NCI-H226 (cell line): ENCODE measurements around the gene TMEM167B.
A peak's percentile ranks its signal among the peaks of the same experiment; 100 is the strongest.

Source experiments
- DNase-seq: peaks from one replicate; pipeline ENCODE4 v3.0.0-alpha.2; 2015

TMEM167B gene

DNA sequence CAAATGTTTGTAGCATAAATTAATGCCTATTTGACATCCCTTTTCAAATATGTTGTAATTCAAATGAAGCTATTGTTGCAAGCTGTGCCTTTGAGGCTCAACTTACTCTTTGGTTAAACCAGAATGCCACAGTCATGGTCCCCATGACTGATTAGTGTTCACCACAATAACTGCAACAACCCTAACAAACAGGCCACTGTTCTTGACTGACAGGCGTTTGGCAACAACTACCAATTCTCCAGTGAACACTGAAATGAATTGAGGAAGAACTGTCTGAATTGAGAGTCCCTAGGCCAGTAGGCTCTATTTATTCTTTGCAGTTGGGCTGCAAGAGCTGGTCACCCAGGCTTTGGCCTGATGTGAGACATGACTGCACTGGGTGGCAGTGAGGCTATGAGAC is 6.6 kb upstream of the TMEM167B start:
- DNase-seq = no peak

DNA sequence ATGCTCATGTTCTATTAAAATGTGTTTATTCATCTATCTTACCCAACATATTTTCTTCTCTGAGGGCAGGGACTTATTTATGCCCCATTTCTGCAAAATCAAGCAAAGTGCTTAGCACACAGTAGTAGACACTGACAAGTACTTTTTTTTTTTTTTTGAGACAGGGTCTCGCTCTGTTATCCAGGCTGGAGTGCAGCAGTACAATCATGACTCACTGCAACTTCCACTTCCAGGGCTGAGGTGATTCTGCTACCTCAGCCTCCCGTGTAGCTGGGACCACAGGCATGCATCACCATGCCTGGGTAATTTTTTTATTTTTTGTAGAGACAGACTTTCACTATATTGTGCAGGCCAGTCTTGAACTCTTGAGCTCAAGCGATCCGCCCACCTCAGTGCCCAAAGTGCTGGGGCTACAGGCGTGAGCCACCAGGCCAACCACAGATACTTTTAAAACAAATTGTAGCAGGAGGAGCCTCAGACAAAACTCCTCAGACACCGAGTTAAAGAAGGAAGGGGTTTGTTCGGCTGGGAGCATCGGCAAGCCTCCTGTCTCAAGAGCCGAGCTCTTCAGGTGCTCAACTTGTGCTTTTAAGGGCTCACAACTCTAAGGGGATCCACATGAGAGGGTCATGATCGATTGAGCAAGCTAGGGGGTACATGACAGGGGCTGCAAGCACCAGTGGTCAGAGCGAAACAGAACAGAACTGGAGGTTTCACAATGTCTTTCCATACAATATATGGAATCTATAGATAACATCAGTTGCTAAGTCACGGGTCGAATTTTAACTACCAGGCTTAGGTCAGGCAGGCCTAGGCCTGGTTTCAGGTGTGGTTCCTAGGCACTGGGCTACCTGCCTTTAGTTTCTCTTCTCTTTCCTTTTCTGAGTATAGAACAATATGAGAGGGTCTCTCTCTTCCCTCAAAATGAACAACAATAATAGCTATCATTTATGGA is 5.7 kb upstream of the TMEM167B start:
- DNase-seq = peak; percentile 61

DNA sequence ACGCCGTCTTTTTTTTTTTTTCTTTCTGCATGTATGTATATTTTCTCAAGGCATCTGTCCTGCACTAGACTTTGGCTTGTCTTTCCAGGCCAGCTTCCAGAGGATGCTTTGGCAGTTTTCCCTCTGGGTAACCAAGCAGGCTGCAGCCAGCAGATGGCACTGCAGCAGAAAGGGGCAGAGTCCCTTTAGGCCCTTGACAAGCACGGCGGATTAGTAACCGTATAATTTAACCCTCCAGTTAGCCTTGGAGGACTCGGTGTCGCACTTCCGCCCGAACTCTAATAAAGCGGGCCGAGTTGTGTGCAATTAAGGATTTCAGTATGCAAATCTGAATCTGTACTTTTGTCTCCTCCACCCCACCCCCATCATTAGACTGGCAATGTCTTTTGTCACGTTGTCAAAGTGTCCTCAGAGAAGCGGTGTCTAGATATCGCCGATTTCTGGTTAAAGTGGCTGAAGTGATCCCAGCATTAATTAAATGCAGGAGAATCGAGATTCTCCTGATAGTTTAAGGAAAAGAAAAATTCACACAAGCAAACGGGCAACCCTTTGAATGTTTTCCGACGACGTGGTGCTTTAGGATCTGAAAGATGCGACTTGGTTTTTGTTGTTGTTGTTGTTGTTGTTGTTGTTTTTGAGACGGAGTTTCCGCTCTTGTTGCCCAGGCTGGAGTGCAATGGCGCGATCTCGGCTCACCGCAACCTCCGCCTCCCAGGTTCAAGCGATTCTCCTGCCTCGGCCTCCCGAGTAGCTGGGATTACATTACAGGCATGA is 1.1 kb upstream of the TMEM167B start:
- no peak for DNase-seq

DNA sequence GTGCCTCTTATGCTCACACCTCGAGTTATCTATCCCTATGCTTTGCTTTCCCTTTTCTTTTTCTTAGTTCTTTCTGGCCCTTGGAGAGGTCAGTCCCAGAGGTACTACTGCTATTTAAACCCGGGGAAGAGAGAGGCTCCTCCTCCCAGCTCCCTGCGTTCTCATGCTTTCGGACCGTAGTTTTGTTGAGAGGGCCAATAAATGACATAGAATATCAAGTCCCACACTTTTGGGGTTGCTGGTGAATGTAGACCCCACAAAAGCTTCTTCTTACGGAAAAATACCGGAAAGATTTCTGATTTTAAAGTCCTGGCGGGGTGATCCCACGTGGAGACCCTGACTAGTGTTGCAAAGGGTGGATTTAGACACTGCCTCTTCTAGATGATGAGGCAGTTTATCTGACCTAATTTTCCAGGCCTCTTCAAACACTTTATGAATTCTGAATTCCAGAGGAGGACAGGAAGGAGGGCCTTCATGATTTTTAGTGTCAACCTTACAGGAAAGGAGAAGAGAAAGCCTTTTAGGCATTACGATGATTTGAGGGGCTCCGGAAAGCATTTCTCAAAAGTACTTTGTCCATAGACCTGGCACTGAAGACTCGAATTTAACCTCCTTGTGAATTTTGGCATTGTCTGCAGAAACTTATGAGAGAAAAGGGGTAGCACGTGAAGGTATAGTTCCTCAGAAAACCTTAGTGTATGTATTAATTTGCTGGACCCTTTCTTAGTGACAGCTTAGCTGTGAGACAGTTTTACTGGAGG is 694 bp downstream of the TMEM167B start:
- peak; percentile 37 for DNase-seq

DNA sequence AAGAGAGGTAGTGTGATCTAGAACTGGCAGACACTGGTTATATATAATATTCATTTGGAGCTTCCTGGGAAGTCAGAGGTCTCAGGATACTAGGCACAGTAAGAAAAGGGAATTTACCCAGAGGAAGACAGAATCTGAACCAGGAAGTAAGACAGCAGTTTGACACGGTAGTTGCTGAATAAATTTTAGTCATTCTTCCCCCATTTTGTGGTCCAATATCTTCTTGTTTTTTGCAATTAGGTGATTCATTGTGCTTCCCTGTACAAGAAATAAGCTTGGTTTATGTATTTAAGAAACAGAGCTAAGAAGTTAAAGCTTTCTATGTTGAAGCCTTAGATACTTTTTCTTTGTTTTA is 1.3 kb downstream of the TMEM167B start:
- no peak for DNase-seq

DNA sequence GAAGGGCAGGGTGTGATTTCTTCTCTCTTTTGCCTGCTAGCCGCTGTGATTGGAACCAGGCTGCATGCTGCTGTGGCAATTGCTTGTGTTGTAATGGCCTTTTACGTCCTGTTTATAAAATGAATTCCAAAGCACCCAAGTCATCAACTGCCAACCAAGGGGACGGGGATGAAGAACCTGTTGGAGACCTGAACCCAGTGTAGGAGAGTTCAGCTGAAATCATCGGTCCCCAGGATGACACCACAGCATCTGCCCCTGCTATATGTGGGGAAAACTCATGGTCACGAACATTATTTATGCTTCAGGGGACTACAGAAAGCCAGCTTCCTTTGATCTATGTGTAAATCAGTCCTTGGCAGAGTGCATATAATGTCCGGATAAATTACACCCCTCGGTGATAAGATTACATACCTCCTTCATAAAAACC is 3.8 kb downstream of the TMEM167B start:
- DNase-seq = no peak

DNA sequence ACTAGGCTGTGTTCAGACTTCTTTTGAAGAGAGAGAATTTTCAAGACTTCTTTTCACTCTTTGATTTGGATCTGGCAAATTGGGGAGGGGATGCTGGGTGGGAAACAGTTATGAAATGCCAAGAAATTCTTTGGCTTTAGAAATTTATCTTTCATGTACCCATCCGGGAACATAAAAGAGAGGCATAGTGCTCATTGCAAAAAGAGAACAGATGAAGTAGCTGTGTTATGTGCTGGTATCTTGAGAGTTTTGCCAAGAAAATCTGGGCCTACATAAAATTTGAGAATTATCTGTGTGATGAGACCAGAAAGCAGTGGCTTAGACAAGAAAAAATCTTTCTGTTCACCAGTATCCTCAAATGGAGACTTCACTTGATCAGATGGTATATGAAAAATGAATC is 4.3 kb downstream of the TMEM167B start:
- DNase-seq = no peak

DNA sequence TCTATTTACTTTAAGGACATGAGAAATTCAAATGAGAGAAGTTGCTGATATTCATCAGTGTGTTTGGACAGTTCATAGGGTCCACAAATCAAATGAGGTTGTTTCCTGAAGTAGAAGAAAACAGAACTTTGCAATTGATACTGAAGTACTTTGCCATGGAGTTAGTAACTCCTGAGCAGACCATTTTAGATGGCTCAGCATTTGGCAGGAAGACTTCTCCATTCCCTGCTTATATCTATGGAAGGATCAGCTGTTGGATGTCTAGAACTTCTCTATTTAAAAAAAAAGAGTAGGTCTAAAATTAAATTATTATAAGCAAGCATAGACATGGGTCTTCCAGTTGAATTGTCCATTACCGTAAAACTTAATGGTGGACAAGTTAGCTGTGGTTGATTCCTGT is 5.1 kb downstream of the TMEM167B start:
- no peak for DNase-seq

DNA sequence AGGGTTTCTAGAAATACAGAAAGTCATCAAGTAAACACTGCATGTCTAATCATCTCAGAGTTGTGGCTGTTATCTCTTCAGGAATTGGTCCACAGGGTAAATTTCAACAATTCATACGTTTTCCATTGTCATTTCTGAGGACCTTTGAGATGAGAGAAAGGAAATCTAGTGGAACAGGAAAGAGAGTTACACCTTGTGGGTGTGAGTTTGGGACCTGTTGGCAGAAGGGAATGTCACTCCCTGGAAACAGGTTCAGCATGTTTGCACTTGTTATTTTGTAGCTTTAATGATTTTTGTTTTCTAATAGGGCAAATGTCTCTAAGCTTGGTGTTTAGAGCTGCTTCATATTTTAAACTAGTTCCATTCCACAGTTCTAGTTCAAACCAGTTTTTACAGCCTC is 5.6 kb downstream of the TMEM167B start:
- DNase-seq = no peak

DNA sequence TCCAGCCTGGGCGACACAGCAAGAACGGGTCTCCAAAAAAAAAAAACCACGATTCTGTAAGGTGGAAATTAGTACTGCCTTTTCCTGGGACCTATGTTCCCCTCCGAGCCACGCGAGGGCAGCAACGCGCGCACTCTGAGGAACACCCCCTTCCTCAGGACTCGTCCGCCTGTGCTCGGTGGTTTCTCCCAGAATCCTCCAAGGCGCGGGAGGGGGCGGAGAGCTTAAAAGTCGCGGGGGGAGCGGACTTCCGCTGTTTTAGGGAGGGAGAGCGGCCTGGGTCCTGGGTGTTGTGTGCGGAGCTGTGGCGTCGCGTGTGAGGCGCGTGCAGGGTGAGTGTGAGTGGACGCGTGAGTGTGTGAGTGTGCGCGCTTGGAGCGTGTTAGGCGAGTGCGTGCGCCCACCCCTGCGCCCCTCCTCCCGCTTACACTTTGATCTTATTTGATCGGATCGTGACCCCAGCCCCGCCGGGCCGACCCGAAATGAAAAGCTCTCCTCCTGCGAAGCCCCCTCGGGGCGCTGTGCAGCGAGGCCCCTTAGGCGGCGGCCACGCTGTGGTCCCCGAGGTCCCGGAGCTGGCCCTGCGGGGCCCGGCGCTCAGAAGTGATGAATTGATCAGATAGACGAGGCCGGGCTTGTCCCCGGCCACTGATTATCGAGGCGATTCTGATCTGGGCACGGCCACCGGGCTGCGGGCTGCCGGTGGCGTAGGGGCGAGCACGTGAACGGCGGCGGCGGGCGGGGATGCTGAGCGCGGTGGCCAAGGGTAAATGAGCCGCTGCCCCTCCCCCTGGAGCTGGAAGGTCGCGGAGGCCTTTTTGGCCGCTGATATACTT is 9.6 kb downstream of the TMEM167B start:
- peak; percentile 92 for DNase-seq

DNA sequence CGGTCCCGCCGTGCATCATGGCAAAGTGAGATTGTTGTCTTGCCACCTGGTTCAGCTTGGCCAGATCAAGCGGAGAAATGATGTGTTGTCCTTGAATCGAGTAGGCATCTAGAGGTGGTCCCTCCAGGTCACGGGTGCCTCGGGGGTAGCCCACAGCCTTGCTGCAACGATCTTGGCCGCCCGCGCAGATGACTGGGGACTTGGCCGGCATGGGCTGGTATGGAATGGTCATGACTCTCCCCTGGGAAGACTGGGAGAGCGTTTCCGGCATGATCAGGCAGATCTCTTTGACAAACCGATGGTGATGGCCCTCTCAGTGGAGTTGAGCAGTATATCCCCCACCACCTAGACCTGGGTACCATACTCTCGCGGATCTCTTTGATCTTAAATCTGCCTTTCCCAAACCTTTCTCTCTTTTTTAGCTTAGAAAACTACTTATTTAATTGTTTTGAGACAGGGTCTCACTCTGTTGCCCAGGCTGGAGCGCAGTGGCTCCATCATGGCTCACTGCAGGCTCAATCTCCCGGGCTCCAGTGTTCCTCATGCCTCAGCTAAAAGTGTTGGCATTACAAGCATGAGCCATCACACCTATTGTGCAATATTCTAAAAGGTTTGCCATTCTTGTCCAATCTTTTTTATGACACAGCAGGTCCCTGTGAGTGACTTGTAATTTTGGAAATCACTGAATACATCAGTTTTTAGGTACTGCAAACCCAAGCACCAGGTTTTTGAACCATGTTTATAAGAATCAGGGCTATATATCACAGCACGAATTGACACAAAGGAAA is 14.0 kb downstream of the TMEM167B start:
- no peak for DNase-seq

DNA sequence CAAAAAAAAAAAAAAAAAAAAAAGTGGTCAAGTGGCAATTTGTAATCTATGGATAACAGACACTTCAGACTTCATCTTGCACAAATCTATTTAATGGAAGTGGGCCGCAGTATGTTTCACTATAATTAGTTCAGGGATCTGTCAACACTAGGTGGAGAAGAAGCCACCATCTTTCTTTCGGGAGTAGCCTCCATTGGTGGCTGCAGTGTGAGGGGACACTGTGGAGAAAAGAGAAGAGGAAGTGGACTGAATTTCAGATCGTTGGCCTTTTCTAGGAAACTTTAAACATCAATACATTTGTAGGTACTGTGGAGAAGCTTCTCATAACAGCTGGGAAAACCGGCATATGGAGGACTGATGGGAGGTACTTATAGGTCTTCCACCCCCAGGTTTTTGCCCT is 15.3 kb downstream of the TMEM167B start:
- DNase-seq = no peak

DNA sequence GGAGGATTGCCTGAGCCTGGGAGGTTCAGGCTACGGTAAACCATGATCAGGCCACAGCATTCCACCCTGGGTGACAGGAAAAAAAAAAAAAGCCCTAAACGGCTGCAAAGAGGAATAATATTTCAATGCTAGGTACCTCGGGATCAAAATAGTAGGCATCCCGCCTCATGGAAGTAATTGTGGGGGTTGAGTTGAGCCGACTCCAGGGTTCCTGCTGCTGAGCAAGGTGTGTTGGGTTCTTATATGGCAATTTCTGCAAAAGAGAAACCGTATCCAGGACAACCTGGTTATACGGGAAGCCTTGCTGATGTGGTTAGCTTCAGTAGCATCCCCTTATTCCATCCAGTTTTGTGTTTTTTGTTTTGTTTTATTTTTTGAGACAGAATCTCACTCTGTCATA is 17.2 kb downstream of the TMEM167B start:
- no peak for DNase-seq

DNA sequence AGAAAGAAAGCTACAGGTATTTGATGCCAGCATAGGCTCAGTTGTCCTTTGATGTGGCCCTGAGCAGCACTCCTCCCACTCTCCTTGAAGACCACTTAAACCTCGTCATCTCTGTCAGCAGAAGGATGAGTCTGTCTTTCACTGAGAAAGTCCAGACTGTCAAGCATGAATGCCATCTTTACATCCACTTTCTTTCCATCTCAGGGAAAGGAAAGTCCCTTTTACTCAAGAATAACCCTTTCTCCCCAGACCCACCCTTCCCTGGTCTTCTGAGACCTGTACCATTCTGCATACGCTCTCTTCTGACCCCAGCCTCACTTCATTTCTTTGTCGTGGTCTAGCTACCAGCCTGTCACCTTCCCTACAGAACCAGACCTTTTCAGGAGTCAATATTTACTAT is 19.3 kb downstream of the TMEM167B start:
- no peak for DNase-seq

DNA sequence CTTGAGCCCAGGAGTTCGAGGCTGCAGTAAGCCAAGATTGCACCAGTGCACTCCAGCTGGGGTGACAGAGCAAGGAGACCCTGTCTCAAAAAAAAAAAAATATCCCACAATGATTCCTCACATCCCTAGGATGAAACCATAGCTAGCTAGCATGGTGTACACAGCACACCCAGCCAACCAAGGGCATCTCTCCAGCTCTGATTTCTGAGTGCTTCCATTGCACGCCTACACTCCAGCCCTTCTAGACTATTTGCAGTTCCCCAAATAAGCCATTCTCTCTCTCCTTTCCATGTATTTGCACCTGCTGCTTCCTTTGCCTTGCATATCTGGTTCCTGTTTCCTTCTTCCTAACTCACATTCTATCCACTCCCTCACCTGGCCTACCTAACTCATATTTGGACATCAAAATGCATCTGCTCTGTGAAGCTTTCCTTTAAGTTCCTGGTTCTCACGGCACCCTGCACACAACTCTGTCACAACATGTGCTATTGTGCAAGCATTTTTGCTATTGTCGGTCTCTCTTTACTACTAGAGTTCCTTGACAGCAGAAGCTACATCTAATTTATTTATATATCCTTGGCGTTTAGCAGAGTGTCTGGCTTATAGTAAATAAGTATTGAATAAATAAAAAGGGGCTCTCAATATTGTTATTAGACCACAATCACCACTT is 21.0 kb downstream of the TMEM167B start:
- DNase-seq = no peak

DNA sequence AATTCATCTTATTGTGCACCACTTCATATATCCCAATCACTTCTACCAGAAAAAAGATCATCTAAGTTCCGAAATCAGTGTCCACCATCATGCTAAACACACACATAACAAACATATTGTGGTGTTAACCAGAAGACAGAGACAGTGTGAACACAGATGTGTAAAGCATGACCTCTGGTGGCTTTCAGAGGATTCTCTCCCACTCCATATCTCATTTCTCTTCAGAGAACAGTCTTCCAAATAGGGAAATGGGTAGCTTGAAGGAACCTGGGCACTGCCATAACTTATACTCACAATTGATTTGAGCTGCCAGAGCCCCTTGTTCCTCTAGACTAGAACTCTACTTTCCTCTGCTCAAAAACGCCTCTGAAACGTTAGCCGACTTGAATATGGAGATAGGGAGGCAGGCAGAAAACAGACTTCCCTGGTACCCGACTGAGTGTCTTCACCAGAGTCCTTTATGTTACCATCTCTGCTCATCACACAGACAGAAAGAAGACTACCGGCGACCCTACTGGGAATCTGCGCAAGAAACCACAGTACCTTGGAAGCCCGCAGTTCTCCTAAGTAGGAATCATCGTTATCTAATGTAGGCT is 21.6 kb downstream of the TMEM167B start:
- DNase-seq = no peak

DNA sequence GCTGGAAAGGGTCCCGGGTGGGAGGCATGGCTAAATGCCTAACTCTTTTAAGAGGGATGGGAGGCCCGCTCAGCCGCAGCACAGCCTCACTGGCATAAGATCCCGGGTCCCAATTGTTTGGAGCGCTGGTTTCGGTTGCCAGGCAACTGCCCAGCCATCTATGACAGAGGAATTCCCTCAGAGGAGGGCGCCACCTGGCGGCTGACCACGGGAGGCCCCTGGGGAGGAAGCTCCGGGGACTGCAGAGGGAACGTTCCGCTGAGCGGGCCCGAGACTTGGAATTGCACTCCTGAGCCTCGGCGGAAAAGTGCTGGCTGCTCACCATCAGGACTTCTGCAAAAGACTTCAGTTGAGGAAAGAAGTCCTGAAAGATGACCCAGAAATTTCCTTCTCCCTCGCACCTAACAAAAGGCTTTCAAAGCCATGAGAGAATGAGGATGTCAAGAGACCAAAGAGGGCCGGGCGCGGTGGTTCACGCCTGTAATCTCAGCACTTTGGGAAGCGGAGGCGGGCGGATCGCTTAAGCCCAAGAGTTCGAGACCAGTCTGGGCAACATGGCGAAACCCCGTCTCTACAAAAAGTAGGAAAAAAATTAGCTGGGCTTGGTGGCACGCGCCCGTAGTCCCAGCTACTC is 22.2 kb downstream of the TMEM167B start:
- DNase-seq = peak; percentile 78

DNA sequence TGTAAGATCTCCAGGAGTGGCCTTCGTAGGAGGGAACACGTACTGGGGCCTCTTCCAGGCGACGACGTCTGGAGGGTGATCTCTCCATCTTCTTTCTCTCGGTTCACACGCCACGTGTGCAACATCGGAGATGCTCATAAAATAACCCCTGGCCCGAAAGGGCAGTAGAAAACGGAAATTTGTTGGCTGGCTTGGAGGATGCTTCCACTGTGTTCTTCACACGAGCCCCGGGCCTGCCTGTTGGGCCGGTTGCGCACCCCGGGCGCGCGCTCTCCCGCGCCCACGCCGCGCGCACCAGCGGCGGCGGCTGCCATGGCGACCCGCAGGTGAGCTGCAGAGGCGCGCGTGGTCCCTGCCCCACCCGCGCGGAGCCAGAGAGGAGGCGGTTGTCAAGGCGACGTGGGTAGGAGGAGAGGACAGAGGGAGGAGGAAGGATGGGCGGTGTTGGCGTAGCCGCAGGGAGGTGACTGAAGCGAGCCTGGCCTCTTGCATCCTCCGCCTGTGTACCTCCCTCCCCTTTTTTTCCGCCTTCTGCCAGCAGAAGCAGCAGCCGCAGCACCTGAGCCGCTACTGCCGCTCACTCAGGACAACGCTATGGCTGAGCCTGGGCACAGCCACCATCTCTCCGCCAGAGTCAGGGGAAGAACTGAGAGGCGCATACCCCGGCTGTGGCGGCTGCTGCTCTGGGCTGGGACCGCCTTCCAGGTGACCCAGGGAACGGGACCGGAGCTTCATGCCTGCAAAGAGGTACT is 23.2 kb downstream of the TMEM167B start, which contains the start of gene ELAPOR1:
Gene ELAPOR1 (plus strand): TSS at position 526 of the 752 bp plus-strand sequence. CDS start 69 bp downstream, at position 595.
- DNase-seq = no peak

DNA sequence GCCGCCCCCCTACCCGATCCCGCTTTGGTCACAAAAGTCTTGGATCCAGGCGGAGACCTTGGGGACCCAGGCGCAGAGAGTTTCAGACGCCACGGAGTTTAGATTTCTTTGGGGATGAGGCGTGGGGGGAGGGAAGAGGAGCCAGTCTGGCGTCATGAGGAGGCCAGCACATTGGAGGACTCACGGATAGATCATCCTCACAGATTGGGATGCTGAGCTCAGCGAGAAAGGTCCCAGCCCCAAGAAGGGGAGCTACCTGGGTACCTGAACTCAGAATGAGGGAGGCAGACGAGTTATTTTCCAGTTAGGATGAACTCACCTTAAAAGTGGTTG is 23.7 kb downstream of the TMEM167B start:
- DNase-seq = no peak
